GM21786 (cell line): ENCODE data around the gene MPZL2.

ENCODE experiments used
- ATAC-seq: cut with Tn5 transposase; IDR thresholded peaks from one replicate; pipeline ENCODE4 v1.9.1; 2021; ENCODE audit not compliant: unreplicated experiment

Gene MPZL2

DNA sequence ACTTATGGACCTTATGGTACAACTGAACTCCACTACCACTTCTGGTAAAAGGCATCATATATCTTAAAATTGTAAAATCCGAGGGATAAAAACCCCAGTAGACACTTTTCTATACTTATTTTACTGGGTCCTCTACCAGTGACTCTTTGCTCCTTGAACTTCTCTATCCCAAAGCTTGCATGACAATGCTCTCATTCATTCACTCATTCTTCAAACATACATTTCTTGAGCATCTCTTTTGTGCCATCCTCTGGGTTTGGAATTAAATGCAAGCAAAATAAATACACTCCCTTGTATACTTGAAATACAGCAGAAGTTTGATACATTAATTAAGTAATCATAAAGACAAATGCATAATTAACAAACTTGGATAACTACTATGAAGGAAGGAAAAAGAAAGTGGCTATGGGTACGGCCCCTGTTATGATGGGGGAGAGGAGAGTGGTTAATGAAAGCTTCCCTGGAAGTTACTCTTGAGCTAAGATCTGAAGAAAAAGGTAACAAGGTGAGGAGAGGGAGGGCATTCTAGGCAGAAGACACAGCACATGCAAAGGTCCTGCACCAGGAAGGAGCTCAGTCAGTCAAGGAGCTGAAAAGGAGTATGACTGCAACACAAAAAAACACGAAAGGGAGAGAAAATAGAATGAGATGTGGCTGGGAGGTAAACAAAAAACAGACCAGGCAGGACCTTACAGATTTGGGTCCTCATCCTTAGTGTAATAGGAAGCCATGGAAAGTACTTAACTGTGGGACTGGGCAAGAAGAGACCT lies 19.9 kb downstream of the MPZL2 start:
- ATAC-seq: no peak

GRCh38 chr11:118243161-118243560 lies 20.9 kb downstream of the MPZL2 start:
- no peak for ATAC-seq

DNA sequence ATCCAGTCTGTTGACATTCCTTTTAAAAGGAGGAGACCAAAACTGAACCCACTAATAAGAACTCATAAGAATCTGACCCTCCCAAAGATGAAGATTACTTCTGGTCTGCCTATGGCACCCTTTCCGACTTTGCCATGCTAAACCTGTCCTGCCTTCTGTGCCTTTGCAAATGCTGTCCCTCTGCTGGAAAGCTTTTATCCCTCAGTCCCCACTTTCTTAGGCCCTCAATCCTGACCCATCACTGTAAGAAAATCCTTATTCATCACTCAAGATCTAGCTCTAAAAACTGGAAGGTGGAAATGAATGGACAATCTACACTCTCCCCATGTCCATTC lies 22.4 kb downstream of the MPZL2 start:
- ATAC-seq: peak; percentile 7

GRCh38 chr11:118240999-118241763 lies 22.9 kb downstream of the MPZL2 start:
- peak; percentile 90 for ATAC-seq

GRCh38 chr11:118239509-118240205 lies 24.4 kb downstream of the MPZL2 start:
- no peak for ATAC-seq

DNA sequence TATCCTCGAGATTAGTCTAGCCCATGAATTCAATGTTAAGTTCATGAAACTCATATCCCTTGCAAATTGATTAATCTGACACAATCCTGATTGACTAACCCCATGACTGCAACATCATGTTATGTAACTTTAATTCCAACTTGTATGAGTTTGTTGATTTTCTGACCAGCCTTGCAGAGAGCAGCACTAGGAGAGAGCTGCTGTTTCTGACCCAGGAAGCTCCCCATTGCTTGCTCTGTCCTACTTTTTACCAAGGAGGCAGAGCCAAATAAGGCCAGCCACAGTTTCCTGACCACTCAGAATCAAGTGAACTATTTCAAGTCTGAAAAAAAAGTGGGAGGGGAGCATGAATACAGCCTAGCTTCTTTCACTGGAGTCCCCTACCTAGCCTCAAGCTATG lies 25.2 kb downstream of the MPZL2 start:
- ATAC-seq: no peak

DNA sequence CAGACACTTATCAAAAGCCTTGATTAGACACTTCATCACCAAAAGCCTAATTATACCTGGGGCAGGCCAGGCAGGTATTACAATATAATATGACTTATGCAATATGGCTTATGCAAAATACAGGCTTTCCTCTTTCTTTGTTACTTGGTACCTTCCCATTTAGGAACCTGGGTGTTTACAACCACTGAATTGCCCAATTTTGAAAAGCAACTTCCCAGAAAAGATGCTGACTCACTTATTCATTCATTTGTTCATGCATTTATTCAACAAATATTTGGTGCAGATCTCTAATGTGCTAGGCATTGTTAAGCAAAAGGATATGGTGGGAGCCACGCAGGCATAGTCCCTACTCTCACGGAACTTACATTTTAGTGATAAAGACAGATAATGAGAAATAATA lies 25.7 kb downstream of the MPZL2 start:
- no peak for ATAC-seq

- no peak for ATAC-seq
Measured at GRCh38 chr11:118236170-118236569, 27.9 kb downstream of the MPZL2 start.

DNA sequence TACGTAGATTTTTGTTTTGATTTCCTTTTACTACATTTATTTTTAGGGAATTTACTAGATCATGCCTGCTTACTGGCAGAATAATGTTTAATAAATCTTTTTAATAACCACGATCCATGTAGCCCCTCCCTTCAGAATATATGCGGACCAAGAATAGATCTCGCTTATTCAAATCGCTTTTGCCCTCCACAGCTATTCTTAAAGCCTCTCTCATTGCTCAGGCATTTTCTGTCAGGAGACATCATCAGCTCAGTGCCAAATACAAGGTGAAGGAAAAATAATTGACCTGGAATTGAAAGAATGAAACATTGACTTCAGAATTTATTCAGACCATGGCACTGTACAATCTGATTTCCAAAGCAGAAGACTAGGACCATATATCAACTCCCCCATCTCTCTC lies 29.3 kb downstream of the MPZL2 start:
- ATAC-seq: no peak

DNA sequence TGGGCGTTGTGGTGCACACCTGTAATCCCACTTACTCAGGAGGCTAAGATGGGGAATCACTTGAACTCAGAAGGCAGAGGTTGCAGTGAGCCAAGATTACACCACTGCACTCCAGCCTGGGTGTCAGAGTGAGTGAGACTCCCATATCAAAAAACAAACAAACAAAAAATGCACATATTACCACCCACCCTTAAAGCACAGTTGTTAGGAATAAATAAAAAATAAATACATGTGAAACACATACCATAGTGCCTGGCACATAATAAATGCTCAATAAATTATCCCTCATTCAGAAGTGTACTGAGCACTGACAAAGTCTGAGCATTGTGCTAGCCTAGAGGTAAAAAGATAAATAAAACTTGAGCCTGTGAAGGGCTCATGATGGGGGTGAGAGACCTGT lies 30.2 kb downstream of the MPZL2 start:
- ATAC-seq: no peak

- ATAC-seq: no peak
Measured at GRCh38 chr11:118233377-118233776, 30.7 kb downstream of the MPZL2 start.

DNA sequence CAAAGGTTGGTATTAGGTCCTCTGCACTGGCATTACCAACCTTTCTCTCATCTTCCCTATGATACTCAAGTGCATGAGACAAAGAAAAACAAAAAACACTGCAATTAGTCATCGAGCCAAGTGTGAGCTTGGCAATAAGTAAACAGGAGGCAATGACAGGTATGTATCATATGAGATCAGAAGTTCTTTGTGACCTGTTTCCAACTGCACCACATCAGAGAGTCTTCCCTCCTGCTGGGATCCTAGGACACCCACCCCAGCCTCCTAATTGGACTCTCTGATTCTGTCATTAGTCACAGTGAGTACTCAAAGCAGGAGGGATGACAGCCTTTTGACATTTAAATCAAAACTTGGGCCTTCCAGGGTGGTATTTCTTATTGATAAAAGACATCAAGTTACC lies 31.4 kb downstream of the MPZL2 start:
- no peak for ATAC-seq

GRCh38 chr11:118231461-118231860 lies 32.6 kb downstream of the MPZL2 start:
- ATAC-seq: no peak

- no peak for ATAC-seq
Measured at GRCh38 chr11:118230088-118230487, 34.0 kb downstream of the MPZL2 start.

GRCh38 chr11:118229274-118229847 lies 34.7 kb downstream of the MPZL2 start:
- no peak for ATAC-seq

DNA sequence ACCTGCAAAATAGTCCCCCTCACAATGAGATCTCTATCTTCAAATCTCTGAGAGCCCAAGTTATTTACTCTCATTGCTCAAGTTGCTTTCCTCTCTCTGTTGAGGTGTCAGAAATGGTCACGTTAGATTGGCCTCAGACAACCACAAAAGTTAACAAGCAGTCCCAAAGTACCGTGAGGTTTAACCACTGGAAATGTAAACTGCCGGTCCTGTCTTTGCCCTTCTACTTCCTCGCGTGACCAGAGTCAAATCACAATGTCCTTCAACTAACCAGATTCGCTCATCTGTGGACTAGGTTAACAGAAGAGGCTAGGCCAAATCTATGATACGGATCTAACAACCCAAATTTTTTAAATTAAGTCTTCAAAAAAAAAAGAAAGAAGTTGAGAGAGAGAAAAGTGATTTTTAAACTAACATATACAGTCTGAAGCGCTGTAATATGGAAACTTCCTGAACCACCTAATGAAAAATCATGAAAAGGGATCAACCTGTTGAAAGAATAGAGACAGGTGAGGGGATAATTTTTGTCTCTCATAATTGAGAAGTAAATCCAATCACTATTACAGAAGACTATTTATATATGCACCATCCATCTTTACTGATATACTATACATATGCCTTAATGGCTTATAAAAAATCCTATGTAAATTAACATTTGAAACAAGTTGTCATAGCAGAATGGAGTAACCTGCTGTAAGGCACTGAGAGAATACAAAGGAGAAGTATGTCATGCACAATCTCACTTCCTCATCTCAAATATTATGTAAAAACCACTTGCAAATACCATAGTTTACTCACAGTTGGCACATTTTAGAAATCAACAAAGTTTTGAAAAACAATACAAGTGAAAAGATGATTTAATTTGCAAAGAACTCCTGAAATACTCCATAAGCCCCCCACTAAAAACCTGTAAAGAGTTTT lies 36.0 kb downstream of the MPZL2 start:
- ATAC-seq: peak; percentile 73

DNA sequence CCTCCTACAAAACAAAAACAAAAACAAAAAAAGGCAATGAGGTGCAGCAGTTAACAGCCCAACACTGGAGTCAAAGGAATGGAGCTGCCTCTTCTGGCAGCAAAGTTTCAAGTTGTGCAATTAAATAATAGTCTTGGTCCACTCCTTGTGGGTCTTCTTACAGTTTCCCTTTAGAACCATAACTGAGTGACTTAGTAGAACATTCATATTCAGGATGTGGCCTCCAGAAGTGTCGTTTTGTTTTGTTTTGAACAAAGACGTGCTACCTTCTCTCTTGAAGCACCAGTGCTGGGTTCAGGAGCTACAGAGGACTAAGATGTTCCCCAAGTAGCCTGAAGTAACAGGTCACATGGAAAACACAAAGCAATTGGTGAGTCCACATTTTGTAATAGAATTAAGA lies 37.3 kb downstream of the MPZL2 start:
- no peak for ATAC-seq

GRCh38 chr11:118226296-118226695 lies 37.8 kb downstream of the MPZL2 start:
- no peak for ATAC-seq

GRCh38 chr11:118224511-118225188 lies 39.4 kb downstream of the MPZL2 start, which contains the start of gene JAML:
Gene JAML (minus strand): TSS chr11:118225011. CDS start chr11:118214866, 10,145 bp downstream.
- ATAC-seq: no peak

- ATAC-seq: no peak
Measured at GRCh38 chr11:118223992-118224391, 40.1 kb downstream of the MPZL2 start.
